HG03196 (cell line): ENCODE data around the gene CNTNAP5.

Source experiments
- ATAC-seq: cut with Tn5 transposase; IDR thresholded peaks from one replicate; pipeline ENCODE4 v1.9.1; 2021; ENCODE audit not compliant: unreplicated experiment

The CNTNAP5 gene

DNA sequence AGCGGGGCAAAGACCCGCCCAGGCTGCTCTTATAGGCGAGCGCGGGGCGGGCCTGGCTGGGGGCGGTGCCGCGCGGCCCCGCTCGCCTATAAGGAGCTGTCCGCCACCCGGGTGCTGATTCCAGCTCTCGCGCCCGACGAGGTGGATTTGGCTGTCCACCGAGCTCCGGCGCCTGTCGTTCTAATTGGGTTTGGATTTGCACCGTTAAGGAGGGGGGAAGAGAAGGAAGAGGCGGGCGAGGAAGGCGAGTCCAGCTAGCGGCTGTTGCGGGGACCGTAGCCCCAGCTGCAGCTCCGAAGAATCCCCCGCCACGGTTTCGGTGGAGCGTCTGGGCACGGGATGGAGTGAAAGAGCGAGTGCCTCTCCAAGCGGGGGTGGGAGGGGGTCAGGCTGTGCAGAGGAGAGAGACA lies at the start of gene CNTNAP5:
CNTNAP5 (plus strand) TSS at position 117 of the 410 bp plus-strand sequence. CDS start 364 bp downstream, outside the sequence.
- no peak for ATAC-seq

DNA sequence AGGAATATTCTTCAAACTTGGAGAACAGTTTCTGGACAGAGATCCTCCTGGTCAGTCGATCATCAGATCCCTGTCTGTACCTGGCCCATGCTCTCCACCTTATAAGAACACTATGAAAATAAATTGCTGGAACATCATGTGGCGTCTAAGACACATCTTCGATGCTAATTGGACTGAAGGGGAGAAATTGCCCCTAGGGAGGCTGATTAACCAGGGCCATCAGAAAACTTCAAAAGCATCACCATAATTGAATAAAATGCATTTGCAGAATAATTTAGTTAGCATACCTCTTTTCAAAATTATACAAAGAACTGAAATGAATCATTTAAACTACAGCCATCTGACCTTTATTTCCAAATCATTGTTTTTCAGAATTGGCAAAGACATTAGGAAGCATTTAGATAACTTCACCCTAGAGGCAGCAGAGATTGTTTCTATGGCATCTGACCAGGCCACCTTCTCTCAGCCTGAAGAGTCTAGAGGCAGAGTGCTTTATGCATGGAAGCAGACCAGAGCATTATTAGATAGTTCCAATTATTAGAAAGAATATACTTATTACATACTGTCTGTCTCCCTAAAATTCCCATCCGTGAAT lies 48.9 kb upstream of the CNTNAP5 start:
- ATAC-seq: no peak

DNA sequence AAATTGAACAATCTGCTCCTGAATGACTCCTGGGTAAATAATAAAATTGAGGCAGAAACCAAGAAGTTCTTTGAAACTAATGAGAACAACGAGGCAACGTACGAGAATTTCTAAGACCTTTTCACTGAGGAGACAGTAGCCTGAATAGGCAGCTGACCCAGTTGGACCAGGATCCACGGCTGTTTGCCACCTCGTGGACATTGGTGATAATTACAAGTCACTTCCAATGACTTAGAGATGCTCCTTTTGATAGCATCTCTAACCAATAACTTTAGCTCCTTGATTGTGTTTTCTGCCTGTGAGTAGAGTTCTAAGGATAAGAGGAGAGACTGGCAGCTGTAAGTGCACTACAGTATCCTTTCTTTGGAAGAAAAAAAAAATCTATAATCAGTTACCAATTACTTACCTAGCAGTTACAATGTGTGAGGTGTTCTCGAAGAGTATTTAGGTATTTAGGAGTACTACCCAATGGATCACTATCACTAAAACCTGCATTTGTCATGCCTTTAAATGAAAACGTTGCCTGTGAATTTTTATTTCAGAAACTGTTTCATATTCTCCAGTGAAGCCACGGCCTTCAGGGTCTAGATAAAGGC lies 31.3 kb upstream of the CNTNAP5 start:
- ATAC-seq: peak; percentile 63

DNA sequence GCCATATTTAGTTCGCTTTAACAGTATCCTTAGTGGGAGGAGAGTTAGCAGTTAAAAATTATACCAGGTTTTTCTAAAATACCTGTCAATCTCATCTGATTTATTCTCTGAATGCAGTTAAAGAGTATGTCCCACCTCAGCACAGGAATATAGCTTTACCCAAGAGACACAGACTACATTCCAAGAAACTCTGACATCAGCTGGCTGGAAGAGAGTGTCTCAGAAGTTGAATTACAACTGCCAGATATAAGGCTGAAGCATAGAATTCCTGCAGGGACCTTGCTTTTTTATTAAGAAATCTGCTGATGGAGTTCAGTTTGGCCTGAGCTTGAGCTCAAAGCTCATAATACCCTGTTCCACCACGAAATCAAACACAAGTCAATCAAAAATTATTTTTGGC lies 25.4 kb upstream of the CNTNAP5 start:
- no peak for ATAC-seq

DNA sequence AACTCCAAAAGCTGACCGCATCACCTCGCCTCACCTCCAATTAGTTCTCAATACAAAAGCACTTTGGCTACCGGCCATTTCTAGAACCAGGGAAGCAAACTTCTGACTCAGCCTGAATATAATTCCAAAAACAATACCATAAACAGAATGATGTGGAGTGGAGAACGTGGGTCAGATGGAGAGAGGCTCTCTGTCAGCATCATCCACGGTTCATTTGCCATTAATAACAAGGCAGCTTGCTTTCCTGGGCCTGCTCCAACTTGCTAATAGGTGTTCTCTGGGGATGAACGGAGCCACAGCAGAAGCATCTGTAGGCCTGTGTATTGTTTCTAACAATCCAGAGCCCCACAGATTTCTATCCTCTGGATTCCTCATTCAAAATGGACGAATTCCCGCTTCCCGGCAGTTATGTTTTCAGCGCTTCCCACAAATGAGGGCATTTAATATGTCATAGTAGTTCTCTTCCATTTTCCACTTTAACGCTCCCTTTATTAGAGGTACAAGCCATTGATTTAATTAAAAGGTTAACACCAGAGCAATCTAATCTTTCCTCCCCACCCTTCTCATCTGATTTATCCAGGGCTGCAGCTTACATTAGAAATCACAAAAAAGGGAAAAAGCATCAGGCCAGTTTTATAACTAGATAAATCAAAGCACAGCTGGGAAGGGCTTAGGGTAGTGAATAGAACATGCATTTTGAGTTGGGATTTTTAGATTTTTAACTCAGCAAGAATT lies 23.2 kb upstream of the CNTNAP5 start:
- no peak for ATAC-seq

DNA sequence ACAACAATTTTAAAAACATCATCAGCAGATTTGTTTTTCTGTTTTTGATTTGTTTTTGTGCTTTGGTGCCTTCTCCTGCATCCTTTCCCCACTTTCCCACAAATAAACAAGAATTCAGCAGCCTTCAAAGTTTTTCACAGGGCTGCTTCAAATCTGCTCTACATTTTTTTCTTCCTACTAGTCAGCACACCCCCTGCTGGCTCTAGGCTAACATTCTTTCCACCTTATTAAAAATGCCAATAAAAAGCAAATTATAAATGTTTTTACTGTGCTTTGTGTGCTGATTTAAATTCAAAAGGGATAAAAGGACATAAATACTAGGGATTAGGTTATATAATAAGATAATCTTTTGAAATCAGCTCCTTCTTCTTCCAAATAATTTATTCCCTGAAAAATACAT lies 6.2 kb upstream of the CNTNAP5 start:
- ATAC-seq: no peak

DNA sequence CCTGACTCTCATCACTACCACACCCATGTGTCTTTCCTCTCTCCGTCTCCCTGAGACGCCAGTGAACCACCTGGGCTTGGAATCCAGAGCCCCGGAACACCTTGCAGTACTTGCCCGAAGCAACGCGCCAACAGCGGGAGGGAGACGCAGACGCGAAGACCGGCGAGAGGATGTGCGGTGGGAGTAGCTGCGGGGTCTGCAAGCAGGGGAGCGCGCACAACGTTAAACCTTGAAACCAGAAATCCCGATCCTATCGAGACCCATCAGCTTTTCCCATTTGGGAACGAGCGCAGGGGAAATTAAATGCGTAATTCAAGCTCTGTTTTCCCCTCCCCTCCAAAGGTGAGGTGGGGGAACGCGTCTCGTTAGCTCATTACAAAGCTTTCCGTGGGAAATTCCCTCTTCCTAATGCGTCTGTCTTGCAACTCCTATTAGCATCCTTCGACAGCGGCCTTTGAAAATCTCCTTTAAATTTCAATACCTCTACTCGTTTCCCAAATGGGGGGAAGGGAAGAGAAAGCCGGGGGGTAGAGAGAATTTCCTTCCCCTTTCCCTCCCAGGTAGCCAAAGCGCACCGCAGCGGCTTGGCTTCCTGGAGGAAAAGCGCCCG lies 421 bp upstream of the CNTNAP5 start:
- no peak for ATAC-seq

DNA sequence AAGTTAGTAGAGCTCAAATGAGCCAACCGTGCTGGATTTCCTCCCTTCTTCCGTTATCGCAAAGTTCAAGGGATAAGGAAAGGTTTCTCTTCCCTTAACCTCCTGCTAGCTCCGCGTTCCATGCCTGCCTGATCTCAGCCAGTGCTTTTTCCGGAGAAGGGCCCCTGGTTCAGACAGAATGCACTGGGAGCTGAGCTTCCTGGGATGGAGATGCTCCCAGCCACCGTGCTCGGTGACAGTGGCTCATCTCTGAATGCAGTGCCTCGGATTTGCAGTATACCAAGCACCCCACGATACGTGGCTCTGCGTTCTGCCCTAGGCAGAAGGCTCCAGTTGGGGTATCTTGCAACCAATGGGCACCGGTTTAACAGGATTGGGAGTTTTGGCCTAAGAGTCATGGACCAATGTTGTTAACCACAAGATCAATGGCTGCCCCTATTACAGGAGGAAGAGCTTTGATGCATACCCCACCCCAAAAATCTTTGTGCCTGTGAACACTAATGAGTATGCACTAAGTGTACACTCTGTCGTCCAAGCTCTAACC lies 876 bp downstream of the CNTNAP5 start:
- no peak for ATAC-seq

DNA sequence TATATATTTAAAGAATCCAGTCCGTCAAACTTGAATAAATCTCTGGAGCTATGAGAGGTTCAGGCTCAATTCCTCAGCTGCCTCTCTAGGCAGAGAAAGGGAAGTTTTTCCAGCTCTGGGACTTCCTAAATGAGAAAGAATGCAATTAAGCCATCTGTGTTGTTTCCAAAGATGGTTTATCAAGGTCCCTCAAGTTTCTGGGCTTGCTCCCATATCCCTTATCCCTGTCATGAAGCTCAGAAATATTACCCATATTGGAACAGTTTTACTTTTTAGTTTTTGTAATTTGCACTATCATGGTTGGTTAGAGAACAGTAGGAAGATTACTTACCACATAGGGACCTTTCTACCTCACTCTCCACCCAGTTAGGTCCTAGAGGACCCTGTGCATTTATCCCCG lies 1.4 kb downstream of the CNTNAP5 start:
- no peak for ATAC-seq

DNA sequence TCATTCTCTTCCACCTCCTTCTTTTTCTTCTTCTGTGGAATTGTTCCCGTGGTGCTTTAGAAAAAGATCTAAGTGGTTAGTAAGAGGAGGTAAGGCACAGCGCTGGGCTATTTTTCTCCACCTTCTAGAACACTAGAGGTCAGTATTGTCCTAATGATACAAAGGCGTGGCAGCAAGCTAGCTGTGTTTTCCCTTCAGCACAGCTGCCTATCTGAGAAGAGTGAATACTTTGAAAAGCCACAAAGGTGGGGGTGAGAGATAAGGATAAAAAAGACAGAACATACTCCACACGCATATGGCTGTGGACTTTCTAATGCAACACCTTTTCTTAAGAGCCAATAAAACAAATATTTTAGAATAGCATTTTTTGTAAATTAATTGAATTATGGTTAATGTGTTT lies 2.1 kb downstream of the CNTNAP5 start:
- peak; percentile 74 for ATAC-seq

DNA sequence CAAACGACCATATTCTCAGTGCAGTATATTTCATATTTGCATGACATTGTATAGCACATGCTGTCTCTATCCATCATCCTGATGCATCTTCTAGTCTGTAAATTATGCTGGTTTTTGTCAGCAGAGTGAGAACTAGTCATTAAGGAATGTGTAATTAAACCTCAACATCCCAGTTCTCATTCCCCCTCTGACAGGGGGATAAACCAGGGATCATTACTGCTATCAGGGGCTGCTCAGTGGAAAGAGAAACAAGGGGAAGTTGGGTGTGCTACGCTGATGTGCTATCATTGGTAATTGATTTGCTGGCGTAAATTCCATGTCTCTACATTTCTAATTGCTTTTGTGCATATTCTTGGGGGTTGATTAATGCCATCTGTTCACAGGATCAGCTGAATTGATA lies 7.7 kb downstream of the CNTNAP5 start:
- no peak for ATAC-seq

DNA sequence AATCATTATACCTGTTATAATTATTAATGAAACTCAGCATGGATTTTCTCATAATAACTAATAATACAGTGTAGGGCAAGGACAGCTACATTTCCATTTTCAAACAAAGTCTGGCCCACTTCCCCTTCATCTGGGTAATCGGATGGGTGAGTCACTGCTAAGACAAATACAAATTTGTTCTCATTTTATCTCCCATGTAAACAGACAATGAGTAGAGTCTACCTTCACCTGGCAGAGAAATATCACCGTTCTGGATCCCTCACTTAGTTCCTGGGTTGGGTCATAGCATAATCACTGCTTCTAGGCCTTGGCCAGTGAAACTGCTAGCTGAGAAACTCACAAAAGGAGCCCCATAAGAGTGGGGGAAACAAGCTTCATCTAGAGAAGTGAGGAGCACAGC lies 9.2 kb downstream of the CNTNAP5 start:
- no peak for ATAC-seq

DNA sequence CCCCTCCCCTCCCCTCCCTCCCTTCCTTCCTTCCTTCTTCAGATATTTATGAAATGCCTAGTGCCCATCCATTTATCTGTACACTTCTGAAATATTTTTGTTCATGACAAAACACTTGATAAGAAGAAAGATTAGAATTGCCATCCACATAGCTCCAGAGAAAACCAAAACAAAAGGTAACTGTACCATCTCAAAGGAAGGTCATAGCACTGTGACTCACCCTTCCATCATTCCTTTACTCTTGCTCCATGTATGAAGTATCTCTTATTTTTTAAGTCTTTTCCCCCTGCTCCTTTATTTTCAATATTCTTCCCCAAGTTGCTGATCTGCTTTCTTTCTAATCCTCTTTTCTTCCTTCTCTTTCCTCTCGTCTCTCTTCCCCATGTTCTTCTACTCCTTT lies 9.9 kb downstream of the CNTNAP5 start:
- no peak for ATAC-seq

DNA sequence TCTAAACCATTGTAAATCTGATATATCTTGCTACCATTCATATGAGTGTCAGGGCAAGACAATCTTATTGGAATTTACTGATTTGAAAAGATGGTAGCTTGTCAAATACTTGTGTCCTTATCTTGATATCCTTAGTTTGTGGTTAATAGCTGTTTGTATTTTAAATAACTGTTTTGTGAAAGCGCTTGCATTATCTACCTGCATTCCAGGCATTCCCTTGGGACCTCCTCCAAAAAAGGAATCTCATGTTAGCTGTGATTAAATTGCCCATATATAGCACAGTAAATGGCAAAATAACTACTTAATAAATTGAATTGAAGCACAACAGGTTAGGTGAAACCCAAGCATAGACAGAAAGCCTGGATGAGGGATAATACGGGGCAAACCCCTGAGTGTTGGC lies 13.9 kb downstream of the CNTNAP5 start:
- ATAC-seq: no peak

DNA sequence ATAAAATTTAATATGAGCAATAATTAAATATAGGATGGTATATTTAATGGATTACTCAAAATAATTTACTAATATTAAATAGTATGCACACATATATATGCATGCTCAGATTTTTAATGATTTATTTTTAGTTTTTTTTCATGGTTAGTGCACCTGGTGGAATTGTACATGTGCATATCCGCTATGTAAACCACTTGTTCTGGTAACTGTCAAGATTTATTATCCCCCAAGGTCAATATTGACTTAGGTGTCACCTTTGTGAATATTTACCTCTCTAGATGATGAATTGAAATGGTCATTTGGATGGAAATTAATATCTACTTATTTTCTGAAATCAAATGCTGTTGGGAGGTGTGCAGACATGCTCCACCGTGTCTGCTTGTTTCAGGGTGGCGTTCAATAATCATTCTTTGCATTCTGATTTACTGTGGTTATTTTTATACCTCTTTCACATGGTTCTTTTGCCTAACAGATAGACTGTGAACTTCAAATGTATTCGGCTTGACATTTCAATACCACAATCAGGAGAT lies 14.7 kb downstream of the CNTNAP5 start:
- no peak for ATAC-seq

DNA sequence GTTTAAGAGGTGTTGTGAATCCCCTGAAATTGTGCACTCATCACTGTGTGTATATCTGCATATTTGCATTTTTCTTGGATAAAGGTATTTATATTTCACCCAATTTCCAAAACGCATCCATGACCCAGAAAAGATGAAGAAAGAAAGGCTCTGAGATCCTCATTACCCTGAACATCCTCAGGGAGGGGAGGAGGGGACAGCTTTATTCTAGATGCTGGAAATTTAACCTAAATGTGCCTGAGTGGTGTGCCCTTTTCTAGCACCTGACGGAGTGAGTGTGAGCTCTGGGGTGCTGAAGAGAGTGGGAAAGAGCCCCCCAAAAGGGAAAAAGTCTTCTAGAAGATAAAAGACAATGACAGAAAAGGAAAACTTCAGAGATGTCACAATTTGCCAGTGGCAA lies 20.8 kb downstream of the CNTNAP5 start:
- no peak for ATAC-seq

DNA sequence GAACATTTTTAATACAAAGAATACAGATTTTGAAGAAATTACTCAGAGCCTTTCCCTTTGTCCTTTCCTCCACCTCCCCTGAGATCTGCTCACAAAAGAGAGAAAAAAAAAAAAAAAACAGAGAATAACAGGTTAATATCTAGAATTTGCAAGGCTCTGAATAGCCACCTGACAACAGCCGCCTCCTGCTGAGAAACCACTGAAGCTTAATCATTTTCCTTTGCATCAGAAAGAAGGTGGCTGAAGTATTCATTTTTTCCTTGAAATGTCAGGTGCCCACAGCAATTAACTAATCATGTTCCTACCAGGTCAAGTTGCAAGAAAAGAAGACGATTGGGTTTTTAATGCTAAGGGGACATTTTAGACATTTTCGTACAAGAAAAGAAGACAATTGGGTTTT lies 21.2 kb downstream of the CNTNAP5 start:
- no peak for ATAC-seq

DNA sequence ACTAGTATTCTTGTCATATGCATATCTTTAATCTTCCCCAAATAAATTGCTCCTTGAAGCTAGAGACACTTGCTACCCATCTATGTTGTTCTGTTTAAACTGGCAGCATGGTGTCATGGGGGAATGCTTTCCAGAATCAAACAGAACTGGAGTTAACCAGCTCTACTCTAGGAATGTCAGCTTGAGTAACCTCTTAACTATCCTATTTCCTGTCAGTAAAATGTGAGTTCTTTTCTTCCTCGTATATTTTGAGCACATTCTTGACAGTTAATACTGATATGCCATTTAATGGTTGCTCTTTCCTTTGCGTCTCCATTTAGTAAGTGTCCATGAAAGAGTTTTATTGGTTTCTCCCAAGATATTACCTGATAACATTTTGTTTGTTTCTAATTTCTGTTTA lies 23.0 kb downstream of the CNTNAP5 start:
- ATAC-seq: no peak

DNA sequence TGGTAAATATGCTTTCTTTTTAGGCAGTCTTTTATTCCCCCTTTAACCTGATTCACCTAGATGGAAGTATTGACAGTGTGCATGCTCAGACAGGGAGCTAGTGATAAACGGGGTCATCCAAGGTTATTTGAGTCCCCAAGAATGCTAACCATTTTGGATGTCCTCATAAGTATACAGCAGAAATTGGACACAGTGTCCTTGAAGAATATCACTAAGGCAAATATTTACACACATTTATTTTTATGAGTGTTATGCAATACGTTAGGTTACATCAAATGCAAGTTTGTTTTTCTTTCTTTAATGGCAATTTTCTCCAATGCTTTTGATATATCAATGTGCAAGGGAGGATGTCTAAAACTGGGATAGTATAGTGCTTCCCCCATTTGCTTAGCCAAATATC lies 23.6 kb downstream of the CNTNAP5 start:
- ATAC-seq: no peak

DNA sequence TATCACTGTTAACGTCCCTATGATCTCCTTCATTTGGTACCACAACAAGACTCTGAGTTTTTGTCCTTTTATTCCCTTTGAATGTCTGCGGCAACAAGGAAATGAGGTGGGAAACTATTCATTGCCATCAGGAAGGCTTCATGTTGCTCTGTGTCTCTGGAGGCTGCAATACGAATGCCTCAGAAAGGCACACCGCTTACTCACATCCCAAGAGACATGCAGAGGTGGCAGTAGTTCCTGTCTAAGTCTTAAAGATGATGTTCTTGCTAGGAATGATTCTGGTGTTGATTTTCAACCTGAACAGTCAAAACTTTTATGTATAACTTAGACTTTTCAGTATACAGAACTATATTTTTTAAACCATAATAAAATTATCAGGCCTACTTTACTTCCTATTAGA lies 24.0 kb downstream of the CNTNAP5 start:
- no peak for ATAC-seq

DNA sequence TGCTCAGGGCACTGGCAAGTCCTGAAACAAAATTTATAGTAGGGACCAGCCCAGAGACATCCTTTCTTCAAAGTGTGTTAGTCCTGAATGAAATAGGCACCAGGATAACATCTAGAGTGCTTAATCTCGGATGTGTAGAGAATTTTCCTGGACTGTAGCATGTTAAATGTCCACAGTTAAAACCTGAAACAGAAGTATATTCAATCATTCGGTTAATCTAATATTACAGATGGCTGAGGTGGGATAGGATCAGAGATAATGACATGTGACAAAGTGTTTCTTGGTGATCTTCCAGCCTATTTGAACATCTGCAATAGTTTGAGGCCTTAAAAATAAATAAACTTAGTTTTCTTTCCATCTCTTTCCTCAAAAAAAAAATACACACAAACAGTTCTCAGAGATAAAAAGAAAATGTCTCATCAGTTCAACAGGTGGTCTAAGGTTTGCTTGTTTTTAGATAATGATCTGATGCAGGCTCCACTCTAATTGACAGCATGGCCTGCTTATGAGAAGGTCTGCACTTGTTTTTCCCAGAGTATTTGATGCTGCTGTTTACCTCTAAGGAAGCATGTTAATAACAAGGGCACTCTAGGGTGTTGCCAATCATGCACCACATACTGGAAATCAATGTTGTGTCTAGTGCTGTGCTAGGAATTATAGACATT lies 25.9 kb downstream of the CNTNAP5 start:
- ATAC-seq: no peak
